Measurements from ENCODE around the gene PRIM1.

DNA sequence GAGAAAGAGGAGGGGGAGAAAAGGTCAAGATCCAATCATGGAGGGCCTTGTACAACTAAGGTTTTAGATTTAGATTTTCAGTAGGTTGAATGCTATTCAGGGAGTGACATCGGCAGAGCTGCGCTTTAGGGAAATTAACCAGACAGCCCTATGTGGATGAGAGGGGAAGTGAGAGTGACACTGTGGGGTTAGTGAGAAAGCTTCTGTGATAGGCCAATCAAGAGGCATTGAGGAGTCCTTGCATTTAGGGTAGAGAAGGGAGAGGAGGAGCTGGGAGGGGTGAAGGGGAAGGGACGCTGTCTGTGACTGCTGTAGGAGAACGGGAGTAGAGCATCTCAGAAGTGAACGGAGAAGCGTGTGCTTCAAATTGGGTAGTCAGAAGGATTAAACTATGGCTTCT, 14.4 kb upstream of the PRIM1 start:
- no peak for TF ChIP-seq CTCF (IDR thresholded peaks at IDR 0.05)
- TF ChIP-seq POLR2A (IDR thresholded peaks at IDR 0.05): no peak
- TF ChIP-seq POLR2AphosphoS5 (IDR thresholded peaks at IDR 0.05): no peak

Data from stomach (tissue), 4 donors.